Suppressor macrophage (primary cell): ENCODE data around the gene TRAPPC12.

Experiments used
- DNase-seq, 4 experiments: peaks; one replicate each; pipeline ENCODE4 v3.0.0-alpha.2; 2020 to 2022

Gene TRAPPC12

GRCh38 chr2:3457524-3458395, 78.3 kb downstream of the TRAPPC12 start:
- DNase-seq = no peak

- DNase-seq = no peak
Observed at GRCh38 chr2:3458396-3459184, 79.1 kb downstream of the TRAPPC12 start.

- DNase-seq = no peak
Observed at GRCh38 chr2:3459185-3460015, 79.9 kb downstream of the TRAPPC12 start.

- DNase-seq = no peak
Observed at GRCh38 chr2:3460156-3460555, 80.7 kb downstream of the TRAPPC12 start.

DNA sequence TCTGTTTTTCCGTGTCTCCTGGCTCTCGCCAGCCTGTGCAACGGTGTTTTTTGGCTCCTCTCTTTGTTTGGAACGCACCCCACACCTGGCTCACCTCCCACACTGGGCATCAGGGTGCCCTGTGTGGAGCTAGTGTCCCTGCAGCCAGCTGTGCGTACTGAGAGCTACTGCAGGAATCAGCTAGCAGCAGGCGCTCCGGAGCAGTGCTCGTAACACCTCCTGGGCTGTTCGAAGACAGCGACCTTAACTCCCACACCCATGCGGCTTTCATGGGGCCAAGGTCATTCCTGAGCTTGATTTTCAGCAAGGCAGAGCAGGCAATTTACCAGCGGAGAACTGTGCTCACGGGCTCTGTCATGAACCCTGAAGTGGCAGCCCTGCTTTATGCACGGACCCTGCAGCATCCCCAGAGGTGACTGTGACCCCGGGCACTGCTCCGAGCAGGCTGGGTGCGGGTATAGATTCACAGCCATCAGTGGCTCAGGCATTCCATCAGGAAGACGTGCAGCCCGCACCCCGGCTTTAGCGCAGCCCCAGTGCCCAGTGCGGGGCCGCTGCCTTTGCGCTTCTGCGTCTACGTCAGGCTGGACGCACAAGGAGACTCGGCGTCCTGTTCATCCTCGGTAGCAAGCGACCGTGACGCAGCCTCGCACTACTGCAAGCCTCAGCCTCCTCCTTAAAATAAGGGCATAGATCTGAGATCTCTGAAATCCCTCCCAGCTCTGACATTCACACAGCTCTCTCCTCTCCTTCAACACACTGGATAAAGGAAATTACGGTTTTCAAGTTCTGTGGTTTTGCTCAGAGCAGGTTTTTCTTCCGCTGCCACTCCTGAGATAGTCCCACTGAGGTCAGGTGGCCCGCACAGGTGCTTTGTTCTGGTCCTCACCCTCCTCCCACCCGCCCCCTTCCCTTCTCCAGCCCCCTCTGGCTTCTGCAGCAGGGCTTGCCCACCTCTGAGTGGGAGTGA, 81.6 kb downstream of the TRAPPC12 start:
- DNase-seq = no peak

- peak; percentile 60 to 73 (median 70) for DNase-seq
Observed at GRCh38 chr2:3461801-3462492, 82.5 kb downstream of the TRAPPC12 start.

- no peak for DNase-seq
Observed at GRCh38 chr2:3462493-3463104, 83.1 kb downstream of the TRAPPC12 start.

GRCh38 chr2:3463186-3463835, 83.8 kb downstream of the TRAPPC12 start:
- no peak for DNase-seq

- no peak for DNase-seq
Observed at GRCh38 chr2:3463944-3464343, 84.5 kb downstream of the TRAPPC12 start.

GRCh38 chr2:3464401-3465005, 85.0 kb downstream of the TRAPPC12 start:
- no peak for DNase-seq

- DNase-seq = no peak
Observed at GRCh38 chr2:3465328-3465727, 85.8 kb downstream of the TRAPPC12 start.

- peak in 2 of 4 experiments; percentile 10 to 41 for DNase-seq
Observed at GRCh38 chr2:3465844-3466481, 86.5 kb downstream of the TRAPPC12 start.

- DNase-seq = no peak
Observed at GRCh38 chr2:3466482-3466863, 87.0 kb downstream of the TRAPPC12 start.

- no peak for DNase-seq
Observed at GRCh38 chr2:3466966-3467365, 87.5 kb downstream of the TRAPPC12 start.

GRCh38 chr2:3467654-3468053, 88.2 kb downstream of the TRAPPC12 start:
- DNase-seq = no peak

GRCh38 chr2:3468296-3468988, 88.9 kb downstream of the TRAPPC12 start:
- no peak for DNase-seq

DNA sequence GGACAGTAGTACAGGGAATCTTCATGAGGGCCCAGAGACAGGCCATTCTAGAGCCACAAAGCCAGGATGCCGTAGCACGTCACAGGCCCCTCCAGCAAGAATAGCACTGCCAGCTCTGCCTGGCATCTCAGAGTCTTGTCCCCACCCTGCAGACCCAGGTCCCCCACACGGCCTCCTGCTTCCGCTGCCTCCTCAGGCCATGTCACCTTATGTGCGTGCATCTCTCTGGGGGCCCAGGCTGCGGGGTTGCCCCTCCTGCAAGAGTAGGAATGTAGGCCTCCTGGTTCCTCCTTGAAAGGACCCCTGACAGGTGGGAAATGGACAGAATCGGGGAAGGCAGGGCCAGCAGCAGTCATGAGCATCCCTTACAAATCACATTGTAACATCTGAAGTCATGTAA, 90.0 kb downstream of the TRAPPC12 start:
- no peak for DNase-seq

DNA sequence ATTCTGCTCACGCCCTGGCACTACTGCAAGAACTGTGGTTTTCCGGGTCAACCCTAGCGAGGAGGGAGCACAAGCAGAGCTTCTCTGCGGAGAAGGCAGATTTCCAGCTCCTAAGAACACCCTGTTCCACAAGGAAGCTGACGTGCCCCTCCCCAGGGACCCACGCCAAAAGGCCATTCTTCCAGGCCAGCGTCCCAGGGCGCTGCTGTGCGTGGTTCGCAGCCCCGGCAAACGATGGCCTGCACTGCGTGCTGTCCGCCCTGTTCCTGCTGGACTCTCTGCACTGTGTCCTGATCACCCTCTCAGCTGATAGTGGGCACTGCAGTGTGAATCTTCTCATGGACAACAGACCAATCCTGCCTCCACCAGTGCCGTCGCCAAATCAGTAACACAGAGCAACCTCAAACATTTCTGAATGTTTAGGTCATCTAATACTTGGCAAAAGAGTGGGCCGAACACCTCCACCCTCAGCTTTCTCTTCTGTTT, 90.7 kb downstream of the TRAPPC12 start:
- DNase-seq = no peak
